SH-SY5Y (cell line): ENCODE measurements around the gene ZBTB46.

Experiments
- GATA2 ChIP-seq: IDR thresholded peaks from 2 replicates; pipeline ENCODE4 v1.6.1; 2011; ENCODE audit warnings: mild to moderate bottlenecking, low read depth, low read length
- GATA3 ChIP-seq: IDR thresholded peaks from 2 replicates; pipeline ENCODE4 v1.6.1; 2011; ENCODE audit warnings: low read depth, mild to moderate bottlenecking, low read length, moderate library complexity

GRCh38 chr20:63861981-63862901, 31.2 kb upstream of the ZBTB46 start:
- TF ChIP-seq GATA3 (no peak), GATA2 (no peak)
